ENCODE data around the gene DEPDC7. TPM values are rescaled to one million over a fixed set of nuclear protein-coding genes. Genes with fewer than 3 reads are reported as not detected.

The DEPDC7 gene
- total RNA-seq, 1 donor from 2014 or later: 0.54 TPM

GRCh38 chr11:33057284-33057683 is 41.6 kb downstream of the DEPDC7 start:
- intact Hi-C loops (cut with micrococcal nuclease): no loop called here

GRCh38 chr11:33059331-33060007 is 43.8 kb downstream of the DEPDC7 start:
- intact Hi-C loops (cut with micrococcal nuclease): no loop called here

GRCh38 chr11:33060271-33060670 is 44.6 kb downstream of the DEPDC7 start:
- intact Hi-C loops (cut with micrococcal nuclease): no loop called here

- intact Hi-C loops (cut with micrococcal nuclease): no loop called here
These were observed 46.5 kb downstream of the DEPDC7 start for GRCh38 chr11:33062137-33062536.

GRCh38 chr11:33063326-33063881 is 47.7 kb downstream of the DEPDC7 start:
- intact Hi-C loops (cut with micrococcal nuclease): loop anchor here (1.0 kb wide), 1 partner anchor 52 kb away; no protein-coding TSS in a partner anchor

- intact Hi-C loops (cut with micrococcal nuclease): loop anchor here (2.0 kb wide), 1 partner anchor 169 kb away; no protein-coding TSS in a partner anchor
These were observed 48.6 kb downstream of the DEPDC7 start for GRCh38 chr11:33064033-33064825.

GRCh38 chr11:33064866-33065265 is 49.2 kb downstream of the DEPDC7 start:
- intact Hi-C loops (cut with micrococcal nuclease): loop anchor here (1.0 to 2.0 kb wide), 7 partner anchors 26 to 272 kb away; partner anchors contain the start of genes CSTF3 and TCP11L1

GRCh38 chr11:33065445-33066178 is 49.9 kb downstream of the DEPDC7 start:
- intact Hi-C loops (cut with micrococcal nuclease): loop anchor here (1.0 to 2.0 kb wide), 7 partner anchors 26 to 272 kb away; partner anchors contain the start of genes CSTF3 and TCP11L1

- intact Hi-C loops (cut with micrococcal nuclease): no loop called here
These were observed 51.6 kb downstream of the DEPDC7 start for GRCh38 chr11:33067294-33067693.

GRCh38 chr11:33068611-33069340 is 53.1 kb downstream of the DEPDC7 start:
- intact Hi-C loops (cut with micrococcal nuclease): no loop called here

- intact Hi-C loops (cut with micrococcal nuclease): no loop called here
These were observed 56.8 kb downstream of the DEPDC7 start for GRCh38 chr11:33072465-33072864.

Other genes with a start within 250 kb of the DEPDC7 start
- not detected in 2 replicates for gene CCDC73, start 221.2 kb upstream of the DEPDC7 start, total RNA-seq
- gene PRRG4, start 186.0 kb upstream of the DEPDC7 start, total RNA-seq: 0.63 and 0.74 TPM in 2 replicates
- gene QSER1, start 123.1 kb upstream of the DEPDC7 start, total RNA-seq: 13.3 and 13.6 TPM in 2 replicates
- 13.8 and 14.3 TPM in 2 replicates for gene TCP11L1, start 23.7 kb downstream of the DEPDC7 start, total RNA-seq
- gene CSTF3, start 145.6 kb downstream of the DEPDC7 start, total RNA-seq: 27.9 and 31.1 TPM in 2 replicates
- gene HIPK3, start 241.5 kb downstream of the DEPDC7 start, total RNA-seq: 39.1 and 39.5 TPM in 2 replicates

Data from T-helper 1 cell treated with Interleukin-12 subunit alpha and Interleukin-12 subunit beta and Interleukin-4 antibody, amounts not matched to agents 30 ng/mL and 1 ng/mL, for 36 hours (primary cell).